Activated naive CD4-positive, alpha-beta T cell treated with anti-CD3 and anti-CD28 coated beads, Interleukin-2, amount 50 U/mL, for 24 hours (primary cell): ENCODE results near the gene ZNF263.
A peak's percentile ranks its signal among the peaks of the same experiment; 100 is the strongest.

Source experiments
- H3K27ac Mint-ChIP-seq: one replicate; pipeline ENCODE4 v1.8.0; 2021; ENCODE audit warnings: mild to moderate bottlenecking, mixed read lengths
- H3K27me3 Mint-ChIP-seq: one replicate; pipeline ENCODE4 v1.8.0; 2021; ENCODE audit warnings: mixed read lengths
- H3K36me3 Mint-ChIP-seq: one replicate; pipeline ENCODE4 v1.8.0; 2021; ENCODE audit warnings: mixed read lengths
- H3K4me1 Mint-ChIP-seq: one replicate; pipeline ENCODE4 v1.8.0; 2021; ENCODE audit warnings: mixed read lengths
- H3K4me3 Mint-ChIP-seq: one replicate; pipeline ENCODE4 v1.8.0; 2021; ENCODE audit warnings: mild to moderate bottlenecking, mixed read lengths
- H3K9me3 Mint-ChIP-seq: one replicate; pipeline ENCODE4 v1.8.0; 2021; ENCODE audit warnings: mixed read lengths

The ZNF263 gene

GRCh38 chr16:3282730-3283542 lies at the start of gene ZNF263:
Gene ZNF263 (plus strand): TSS chr16:3283491. CDS start chr16:3283819, 328 bp downstream.
- H3K4me1 Mint-ChIP-seq, result peaks cover 34% of the 10 kb centered on the region
- no peaks in the 10 kb centered on the region for H3K27me3 Mint-ChIP-seq
- H3K9me3 Mint-ChIP-seq, result peaks cover 4% of the 10 kb centered on the region
- H3K4me3 Mint-ChIP-seq, result peak within 1 kb of the TSS; percentile 98
- peaks cover 26% of the 10 kb centered on the region for H3K36me3 Mint-ChIP-seq
- peak within 1 kb of the TSS; percentile 99 for H3K27ac Mint-ChIP-seq

GRCh38 chr16:3234543-3234856 lies 48.8 kb upstream of the ZNF263 start:
- H3K4me1 Mint-ChIP-seq, result peaks cover 41% of the 10 kb centered on the region
- H3K4me3 Mint-ChIP-seq, result peak overlapping the region; percentile 96
- peaks cover 6% of the 10 kb centered on the region for H3K9me3 Mint-ChIP-seq
- peaks cover 33% of the 10 kb centered on the region for H3K36me3 Mint-ChIP-seq
- H3K27ac Mint-ChIP-seq, result peak overlapping the region; percentile 98
- no peaks in the 10 kb centered on the region for H3K27me3 Mint-ChIP-seq

- peaks cover 31% of the 10 kb centered on the region for H3K36me3 Mint-ChIP-seq
- H3K4me3 Mint-ChIP-seq, result peak within 1 kb of the TSS; percentile 96
- H3K9me3 Mint-ChIP-seq, result peaks cover 6% of the 10 kb centered on the region
- peak within 1 kb of the TSS; percentile 98 for H3K27ac Mint-ChIP-seq
- H3K4me1 Mint-ChIP-seq, result peaks cover 41% of the 10 kb centered on the region
- no peaks in the 10 kb centered on the region for H3K27me3 Mint-ChIP-seq
Measured at GRCh38 chr16:3234857-3235561, 48.3 kb upstream of the ZNF263 start, which contains the start of gene ZNF200. Gene ZNF200 (minus strand): TSS chr16:3235158. CDS start chr16:3233755, 1,403 bp downstream.

- H3K27ac Mint-ChIP-seq, result peak overlapping the region; percentile 91
- H3K9me3 Mint-ChIP-seq, result no peaks in the 10 kb centered on the region
- peak overlapping the region; percentile 82 for H3K4me3 Mint-ChIP-seq
- peaks cover 20% of the 10 kb centered on the region for H3K36me3 Mint-ChIP-seq
- no peaks in the 10 kb centered on the region for H3K27me3 Mint-ChIP-seq
- H3K4me1 Mint-ChIP-seq, result peaks cover 36% of the 10 kb centered on the region
Measured at GRCh38 chr16:3235856-3236669, 47.2 kb upstream of the ZNF263 start.

GRCh38 chr16:3241761-3242160 lies 41.5 kb upstream of the ZNF263 start:
- no peaks in the 10 kb centered on the region for H3K9me3 Mint-ChIP-seq
- H3K4me1 Mint-ChIP-seq, result no peaks in the 10 kb centered on the region
- H3K36me3 Mint-ChIP-seq, result no peaks in the 10 kb centered on the region
- peaks cover 1% of the 10 kb centered on the region for H3K27me3 Mint-ChIP-seq
- no peak overlapping the region for H3K27ac Mint-ChIP-seq
- H3K4me3 Mint-ChIP-seq, result no peak overlapping the region

- Mint-ChIP-seq H3K27me3 (peaks cover 1% of the 10 kb centered on the region), H3K4me1 (no peaks in the 10 kb centered on the region), H3K27ac (no peak overlapping the region), H3K4me3 (no peak overlapping the region), H3K36me3 (no peaks in the 10 kb centered on the region), H3K9me3 (no peaks in the 10 kb centered on the region)
Measured at GRCh38 chr16:3242709-3243108, 40.6 kb upstream of the ZNF263 start.

GRCh38 chr16:3243882-3244281 lies 39.4 kb upstream of the ZNF263 start:
- H3K4me1 Mint-ChIP-seq, result no peaks in the 10 kb centered on the region
- H3K9me3 Mint-ChIP-seq, result no peaks in the 10 kb centered on the region
- H3K4me3 Mint-ChIP-seq, result no peak overlapping the region
- H3K36me3 Mint-ChIP-seq, result no peaks in the 10 kb centered on the region
- H3K27me3 Mint-ChIP-seq, result peaks cover 1% of the 10 kb centered on the region
- no peak overlapping the region for H3K27ac Mint-ChIP-seq

GRCh38 chr16:3246002-3246401 lies 37.3 kb upstream of the ZNF263 start:
- Mint-ChIP-seq H3K4me1 (no peaks in the 10 kb centered on the region), H3K4me3 (no peak overlapping the region), H3K9me3 (no peaks in the 10 kb centered on the region), H3K27ac (no peak overlapping the region), H3K27me3 (peaks cover 1% of the 10 kb centered on the region), H3K36me3 (no peaks in the 10 kb centered on the region)

- peaks cover 1% of the 10 kb centered on the region for H3K27me3 Mint-ChIP-seq
- H3K4me3 Mint-ChIP-seq, result no peak overlapping the region
- no peaks in the 10 kb centered on the region for H3K9me3 Mint-ChIP-seq
- no peaks in the 10 kb centered on the region for H3K4me1 Mint-ChIP-seq
- no peak overlapping the region for H3K27ac Mint-ChIP-seq
- H3K36me3 Mint-ChIP-seq, result no peaks in the 10 kb centered on the region
Measured at GRCh38 chr16:3246876-3247275, 36.4 kb upstream of the ZNF263 start.

- Mint-ChIP-seq H3K27ac (no peak overlapping the region), H3K27me3 (peaks cover 3% of the 10 kb centered on the region), H3K9me3 (no peaks in the 10 kb centered on the region), H3K36me3 (no peaks in the 10 kb centered on the region), H3K4me3 (no peak overlapping the region), H3K4me1 (no peaks in the 10 kb centered on the region)
Measured at GRCh38 chr16:3248596-3248995, 34.7 kb upstream of the ZNF263 start.

GRCh38 chr16:3249020-3249419 lies 34.3 kb upstream of the ZNF263 start:
- H3K9me3 Mint-ChIP-seq, result no peaks in the 10 kb centered on the region
- no peak overlapping the region for H3K27ac Mint-ChIP-seq
- H3K4me3 Mint-ChIP-seq, result no peak overlapping the region
- H3K4me1 Mint-ChIP-seq, result no peaks in the 10 kb centered on the region
- H3K36me3 Mint-ChIP-seq, result no peaks in the 10 kb centered on the region
- peaks cover 3% of the 10 kb centered on the region for H3K27me3 Mint-ChIP-seq

GRCh38 chr16:3249451-3249850 lies 33.8 kb upstream of the ZNF263 start:
- H3K36me3 Mint-ChIP-seq, result no peaks in the 10 kb centered on the region
- no peak overlapping the region for H3K4me3 Mint-ChIP-seq
- no peaks in the 10 kb centered on the region for H3K9me3 Mint-ChIP-seq
- no peaks in the 10 kb centered on the region for H3K4me1 Mint-ChIP-seq
- H3K27ac Mint-ChIP-seq, result no peak overlapping the region
- peaks cover 3% of the 10 kb centered on the region for H3K27me3 Mint-ChIP-seq

GRCh38 chr16:3252967-3253366 lies 30.3 kb upstream of the ZNF263 start:
- Mint-ChIP-seq H3K4me3 (no peak overlapping the region), H3K27ac (no peak overlapping the region), H3K36me3 (no peaks in the 10 kb centered on the region), H3K9me3 (no peaks in the 10 kb centered on the region), H3K27me3 (peaks cover 2% of the 10 kb centered on the region), H3K4me1 (no peaks in the 10 kb centered on the region)

- Mint-ChIP-seq H3K4me1 (no peaks in the 10 kb centered on the region), H3K36me3 (no peaks in the 10 kb centered on the region), H3K27me3 (peaks cover 2% of the 10 kb centered on the region), H3K4me3 (no peak overlapping the region), H3K9me3 (no peaks in the 10 kb centered on the region), H3K27ac (no peak overlapping the region)
Measured at GRCh38 chr16:3254309-3254708, 29.0 kb upstream of the ZNF263 start.

GRCh38 chr16:3256146-3256865 lies 27.0 kb upstream of the ZNF263 start, which contains the start of gene MEFV:
Gene MEFV (minus strand): TSS chr16:3256633. CDS start chr16:3256587, 46 bp downstream.
- peaks cover 2% of the 10 kb centered on the region for H3K27me3 Mint-ChIP-seq
- H3K4me3 Mint-ChIP-seq, result no peak within 1 kb of the TSS
- H3K27ac Mint-ChIP-seq, result no peak within 1 kb of the TSS
- no peaks in the 10 kb centered on the region for H3K36me3 Mint-ChIP-seq
- no peaks in the 10 kb centered on the region for H3K4me1 Mint-ChIP-seq
- H3K9me3 Mint-ChIP-seq, result no peaks in the 10 kb centered on the region
